ENCODE results near the gene ZDHHC12. TPM values are rescaled to one million over a fixed set of nuclear protein-coding genes. Genes with fewer than 3 reads are reported as not detected.

ZDHHC12 gene
- total RNA-seq, 2 experiments from 2014 or later, result 50.9 to 53.1 TPM

GRCh38 chr9:128727640-128728248 is 3.8 kb upstream of the ZDHHC12 start:
- Mint-ChIP-seq H3K27me3 (ENCODE audit: low read depth) (no peaks in the 10 kb centered on the region), H3K4me1 (ENCODE audit: low read depth) (peaks cover 21% of the 10 kb centered on the region), H3K4me3 (no peak overlapping the region), H3K27ac (no peak overlapping the region), H3K36me3 (ENCODE audit: low read depth) (peaks cover 2% of the 10 kb centered on the region), H3K9me3 (no peaks in the 10 kb centered on the region)
- CTCF ChIA-PET, result no interaction called here
- no peak for DNase-seq
- intact Hi-C loops (cut with micrococcal nuclease), result no loop called here

- H3K36me3 Mint-ChIP-seq (ENCODE audit: low read depth), result peaks cover 2% of the 10 kb centered on the region
- intact Hi-C loops (cut with micrococcal nuclease), result loop anchor here (1.0 to 5.0 kb wide), 9 partner anchors 22 to 448 kb away; partner anchors contain the start of genes DOLK, DYNC2I2, GOLGA2 and MIGA2
- no peaks in the 10 kb centered on the region for H3K27me3 Mint-ChIP-seq (ENCODE audit: low read depth)
- no peaks in the 10 kb centered on the region for H3K9me3 Mint-ChIP-seq
- H3K4me1 Mint-ChIP-seq (ENCODE audit: low read depth), result peaks cover 28% of the 10 kb centered on the region
- CTCF ChIA-PET, result interaction anchor here (0.9 to 2.0 kb wide), 4 partner anchors 9 to 152 kb away, joined by 3 to 5 read pairs (median 4); partner anchors contain the start of gene PKN3
- peak overlapping the region; percentile 86 for H3K27ac Mint-ChIP-seq
- DNase-seq, result peak; percentile 69
- H3K4me3 Mint-ChIP-seq, result peak overlapping the region; percentile 97
These were observed 851 bp upstream of the ZDHHC12 start for GRCh38 chr9:128724744-128725211.

- CTCF ChIA-PET, result interaction anchor here (1.2 to 1.6 kb wide), 2 partner anchors 65 to 154 kb away, joined by 3 read pairs; no protein-coding TSS in a partner anchor
- intact Hi-C loops (cut with micrococcal nuclease), result loop anchor here (5.0 kb wide), 1 partner anchor 64 kb away; the partner anchor contains the start of gene TBC1D13
- H3K36me3 Mint-ChIP-seq (ENCODE audit: low read depth), result peaks cover 2% of the 10 kb centered on the region
- peak overlapping the region; percentile 97 for H3K4me3 Mint-ChIP-seq
- H3K9me3 Mint-ChIP-seq, result no peaks in the 10 kb centered on the region
- peak overlapping the region; percentile 94 for H3K27ac Mint-ChIP-seq
- peaks cover 28% of the 10 kb centered on the region for H3K4me1 Mint-ChIP-seq (ENCODE audit: low read depth)
- peak; percentile 16 for DNase-seq
- H3K27me3 Mint-ChIP-seq (ENCODE audit: low read depth), result no peaks in the 10 kb centered on the region
These were observed 518 bp downstream of the ZDHHC12 start for GRCh38 chr9:128723352-128723865.

GRCh38 chr9:128722380-128723351 is 1.3 kb downstream of the ZDHHC12 start:
- Mint-ChIP-seq H3K9me3 (no peaks in the 10 kb centered on the region), H3K4me3 (peak overlapping the region; percentile 97), H3K4me1 (ENCODE audit: low read depth) (peaks cover 28% of the 10 kb centered on the region), H3K27ac (peak overlapping the region; percentile 94), H3K27me3 (ENCODE audit: low read depth) (no peaks in the 10 kb centered on the region), H3K36me3 (ENCODE audit: low read depth) (peaks cover 2% of the 10 kb centered on the region)
- DNase-seq, result no peak
- intact Hi-C loops (cut with micrococcal nuclease), result loop anchor here (5.0 kb wide), 1 partner anchor 65 kb away; the partner anchor contains the start of gene TBC1D13
- CTCF ChIA-PET, result no interaction called here

- intact Hi-C loops (cut with micrococcal nuclease), result loop anchor here (5.0 kb wide), 1 partner anchor 66 kb away; the partner anchor contains the start of gene TBC1D13
- peaks cover 25% of the 10 kb centered on the region for H3K4me1 Mint-ChIP-seq (ENCODE audit: low read depth)
- no peaks in the 10 kb centered on the region for H3K27me3 Mint-ChIP-seq (ENCODE audit: low read depth)
- H3K9me3 Mint-ChIP-seq, result no peaks in the 10 kb centered on the region
- DNase-seq, result no peak
- no peak overlapping the region for H3K4me3 Mint-ChIP-seq
- no peak overlapping the region for H3K27ac Mint-ChIP-seq
- CTCF ChIA-PET, result no interaction called here
- H3K36me3 Mint-ChIP-seq (ENCODE audit: low read depth), result peaks cover 2% of the 10 kb centered on the region
These were observed 2.4 kb downstream of the ZDHHC12 start for GRCh38 chr9:128721487-128722010.

- Mint-ChIP-seq H3K9me3 (no peaks in the 10 kb centered on the region), H3K27me3 (ENCODE audit: low read depth) (no peaks in the 10 kb centered on the region), H3K36me3 (ENCODE audit: low read depth) (peaks cover 2% of the 10 kb centered on the region), H3K4me1 (ENCODE audit: low read depth) (peaks cover 25% of the 10 kb centered on the region), H3K4me3 (peak overlapping the region; percentile 15), H3K27ac (no peak overlapping the region)
- CTCF ChIA-PET, result no interaction called here
- no peak for DNase-seq
- intact Hi-C loops (cut with micrococcal nuclease), result loop anchor here (5.0 kb wide), 1 partner anchor 66 kb away; the partner anchor contains the start of gene TBC1D13
These were observed 3.0 kb downstream of the ZDHHC12 start for GRCh38 chr9:128720841-128721486.

GRCh38 chr9:128719919-128720605 is 3.9 kb downstream of the ZDHHC12 start:
- H3K27ac Mint-ChIP-seq, result no peak overlapping the region
- CTCF ChIA-PET, result no interaction called here
- H3K36me3 Mint-ChIP-seq (ENCODE audit: low read depth), result peaks cover 2% of the 10 kb centered on the region
- no peak for DNase-seq
- no peaks in the 10 kb centered on the region for H3K9me3 Mint-ChIP-seq
- no peaks in the 10 kb centered on the region for H3K27me3 Mint-ChIP-seq (ENCODE audit: low read depth)
- intact Hi-C loops (cut with micrococcal nuclease), result loop anchor here (5.0 kb wide), 1 partner anchor 67 kb away; the partner anchor contains the start of gene TBC1D13
- H3K4me3 Mint-ChIP-seq, result no peak overlapping the region
- peaks cover 23% of the 10 kb centered on the region for H3K4me1 Mint-ChIP-seq (ENCODE audit: low read depth)

- H3K4me1 Mint-ChIP-seq (ENCODE audit: low read depth), result peaks cover 13% of the 10 kb centered on the region
- intact Hi-C loops (cut with micrococcal nuclease), result no loop called here
- no peak for DNase-seq
- no peaks in the 10 kb centered on the region for H3K9me3 Mint-ChIP-seq
- no peak overlapping the region for H3K27ac Mint-ChIP-seq
- H3K27me3 Mint-ChIP-seq (ENCODE audit: low read depth), result no peaks in the 10 kb centered on the region
- no peak overlapping the region for H3K4me3 Mint-ChIP-seq
- CTCF ChIA-PET, result interaction anchor here (0.7 kb wide), 1 partner anchor 1138 kb away, joined by 4 read pairs; no protein-coding TSS in a partner anchor
- H3K36me3 Mint-ChIP-seq (ENCODE audit: low read depth), result peaks cover under 1% of the 10 kb centered on the region
These were observed 5.5 kb downstream of the ZDHHC12 start for GRCh38 chr9:128718475-128718874.

GRCh38 chr9:128718047-128718446 is 5.9 kb downstream of the ZDHHC12 start:
- no peaks in the 10 kb centered on the region for H3K9me3 Mint-ChIP-seq
- intact Hi-C loops (cut with micrococcal nuclease), result no loop called here
- no peak overlapping the region for H3K27ac Mint-ChIP-seq
- DNase-seq, result no peak
- CTCF ChIA-PET, result interaction anchor here (0.7 kb wide), 3 partner anchors 12 to 1138 kb away, joined by 4 to 5 read pairs (median 4); no protein-coding TSS in a partner anchor
- H3K36me3 Mint-ChIP-seq (ENCODE audit: low read depth), result no peaks in the 10 kb centered on the region
- H3K27me3 Mint-ChIP-seq (ENCODE audit: low read depth), result no peaks in the 10 kb centered on the region
- no peak overlapping the region for H3K4me3 Mint-ChIP-seq
- H3K4me1 Mint-ChIP-seq (ENCODE audit: low read depth), result peaks cover 9% of the 10 kb centered on the region

GRCh38 chr9:128716581-128717254 is 7.2 kb downstream of the ZDHHC12 start:
- intact Hi-C loops (cut with micrococcal nuclease), result no loop called here
- no peaks in the 10 kb centered on the region for H3K9me3 Mint-ChIP-seq
- no peaks in the 10 kb centered on the region for H3K4me1 Mint-ChIP-seq (ENCODE audit: low read depth)
- H3K36me3 Mint-ChIP-seq (ENCODE audit: low read depth), result no peaks in the 10 kb centered on the region
- no peaks in the 10 kb centered on the region for H3K27me3 Mint-ChIP-seq (ENCODE audit: low read depth)
- DNase-seq, result no peak
- H3K27ac Mint-ChIP-seq, result no peak overlapping the region
- no peak overlapping the region for H3K4me3 Mint-ChIP-seq
- CTCF ChIA-PET, result no interaction called here

GRCh38 chr9:128715436-128715750 is 8.5 kb downstream of the ZDHHC12 start:
- no peaks in the 10 kb centered on the region for H3K27me3 Mint-ChIP-seq (ENCODE audit: low read depth)
- intact Hi-C loops (cut with micrococcal nuclease), result no loop called here
- H3K9me3 Mint-ChIP-seq, result no peaks in the 10 kb centered on the region
- H3K4me1 Mint-ChIP-seq (ENCODE audit: low read depth), result no peaks in the 10 kb centered on the region
- CTCF ChIA-PET, result no interaction called here
- peak overlapping the region; percentile 24 for H3K27ac Mint-ChIP-seq
- no peak overlapping the region for H3K4me3 Mint-ChIP-seq
- DNase-seq, result no peak
- H3K36me3 Mint-ChIP-seq (ENCODE audit: low read depth), result no peaks in the 10 kb centered on the region

All from activated naive CD4-positive, alpha-beta T cell treated with anti-CD3 and anti-CD28 coated beads for 36 hours (primary cell).